Fibroblast of lung (primary cell): ENCODE data around the gene APOBEC3H. TPM values are rescaled to one million over a fixed set of nuclear protein-coding genes. Genes with fewer than 3 reads are reported as not detected.

ENCODE experiments used
- polyA plus RNA-seq, 2 donors: library from polyadenylated mRNA; depleted of rRNA in 1 of 2; stranded (reverse) in 1 of 2; unstranded in 1 of 2; fragments of >200 nt; gene quantifications; 2 replicates each; pipeline ENCODE4 v1.2.1, GENCODE V29; 2011 to 2012; ENCODE audit warnings: missing spikeins in 1 of 2
- total RNA-seq: library from RNA; depleted of rRNA; stranded (reverse); fragments of >200 nt; gene quantifications from 2 replicates; pipeline ENCODE4 v1.2.1, GENCODE V29; 2014

APOBEC3H gene
- total and polyA plus RNA-seq, 2 donors (not counting 1 experiment from before 2014, with no cell fraction given): 0.20 to 1.3 TPM

Other genes with a start within 250 kb of the APOBEC3H start
- 45.7 and 53.8 TPM in 2 replicates for gene CBX6, start 225.0 kb upstream of the APOBEC3H start, total RNA-seq
- gene CBX6, start 225.0 kb upstream of the APOBEC3H start, polyA plus RNA-seq: 20.3 and 25.5 TPM in 2 replicates
- gene APOBEC3A, start 139.6 kb upstream of the APOBEC3H start, total RNA-seq: not detected in 2 replicates
- not detected in 2 replicates for gene APOBEC3A, start 139.6 kb upstream of the APOBEC3H start, polyA plus RNA-seq
- 0.77 and 2.3 TPM in 2 replicates for gene APOBEC3B, start 114.9 kb upstream of the APOBEC3H start, total RNA-seq
- 10.3 and 51.7 TPM in 2 replicates for gene APOBEC3B, start 114.9 kb upstream of the APOBEC3H start, polyA plus RNA-seq
- gene APOBEC3C, start 83.0 kb upstream of the APOBEC3H start, total RNA-seq: 9.5 and 19.2 TPM in 2 replicates
- gene APOBEC3C, start 83.0 kb upstream of the APOBEC3H start, polyA plus RNA-seq: 44.5 and 54.2 TPM in 2 replicates
- 4.9 and 5.9 TPM in 2 replicates for gene APOBEC3D, start 76.1 kb upstream of the APOBEC3H start, total RNA-seq
- 3.0 and 4.7 TPM in 2 replicates for gene APOBEC3D, start 76.1 kb upstream of the APOBEC3H start, polyA plus RNA-seq
- 6.2 and 7.8 TPM in 2 replicates for gene APOBEC3F, start 56.4 kb upstream of the APOBEC3H start, total RNA-seq
- 6.3 and 7.0 TPM in 2 replicates for gene APOBEC3F, start 56.4 kb upstream of the APOBEC3H start, polyA plus RNA-seq
- 21.8 and 22.1 TPM in 2 replicates for gene APOBEC3G, start 20.0 kb upstream of the APOBEC3H start, total RNA-seq
- gene APOBEC3G, start 20.0 kb upstream of the APOBEC3H start, polyA plus RNA-seq: 11.0 and 14.3 TPM in 2 replicates
- 8.7 and 14.7 TPM in 2 replicates for gene CBX7, start 55.4 kb downstream of the APOBEC3H start, total RNA-seq
- gene CBX7, start 55.4 kb downstream of the APOBEC3H start, polyA plus RNA-seq: 2.8 TPM in 2 replicates
- gene PDGFB, start 147.7 kb downstream of the APOBEC3H start, total RNA-seq: under 0.01 TPM in 1 of 2 replicates, not detected in the other
- 0.03 and 0.50 TPM in 2 replicates for gene PDGFB, start 147.7 kb downstream of the APOBEC3H start, polyA plus RNA-seq
- 2,627 and 3,935 TPM in 2 replicates for gene RPL3, start 222.4 kb downstream of the APOBEC3H start, total RNA-seq
- gene RPL3, start 222.4 kb downstream of the APOBEC3H start, polyA plus RNA-seq: 2,773 and 2,862 TPM in 2 replicates